NCI-H2171 (cell line): ENCODE measurements around the gene CABLES2.

Experiments used
- DNase-seq: peaks from one replicate; lab custom pipeline; 2025; lab: John Stamatoyannopoulos, UW

Gene CABLES2

DNA sequence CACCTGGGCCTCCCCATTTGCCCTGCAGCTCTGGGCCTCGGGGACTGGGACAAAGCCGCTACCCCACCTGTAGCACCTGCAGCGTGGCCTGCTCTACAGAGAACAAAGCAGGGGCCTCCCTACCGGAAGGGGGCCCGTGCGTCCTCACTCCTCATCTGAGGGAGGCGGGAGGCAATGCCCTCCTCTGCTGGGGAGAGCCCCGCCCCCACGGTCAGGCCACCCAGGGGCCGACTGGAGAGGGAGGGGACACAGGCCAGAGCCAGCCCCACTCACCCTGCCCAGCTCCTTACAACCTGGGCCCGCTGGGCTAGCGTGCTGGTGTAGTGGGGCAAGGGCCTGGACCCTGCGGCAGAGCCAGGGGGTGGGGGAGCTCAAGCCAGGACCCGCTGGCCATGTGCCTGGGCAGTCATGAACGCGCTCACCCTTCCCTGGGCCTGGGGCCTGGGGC is 48.0 kb downstream of the CABLES2 start:
- DNase-seq: no peak

DNA sequence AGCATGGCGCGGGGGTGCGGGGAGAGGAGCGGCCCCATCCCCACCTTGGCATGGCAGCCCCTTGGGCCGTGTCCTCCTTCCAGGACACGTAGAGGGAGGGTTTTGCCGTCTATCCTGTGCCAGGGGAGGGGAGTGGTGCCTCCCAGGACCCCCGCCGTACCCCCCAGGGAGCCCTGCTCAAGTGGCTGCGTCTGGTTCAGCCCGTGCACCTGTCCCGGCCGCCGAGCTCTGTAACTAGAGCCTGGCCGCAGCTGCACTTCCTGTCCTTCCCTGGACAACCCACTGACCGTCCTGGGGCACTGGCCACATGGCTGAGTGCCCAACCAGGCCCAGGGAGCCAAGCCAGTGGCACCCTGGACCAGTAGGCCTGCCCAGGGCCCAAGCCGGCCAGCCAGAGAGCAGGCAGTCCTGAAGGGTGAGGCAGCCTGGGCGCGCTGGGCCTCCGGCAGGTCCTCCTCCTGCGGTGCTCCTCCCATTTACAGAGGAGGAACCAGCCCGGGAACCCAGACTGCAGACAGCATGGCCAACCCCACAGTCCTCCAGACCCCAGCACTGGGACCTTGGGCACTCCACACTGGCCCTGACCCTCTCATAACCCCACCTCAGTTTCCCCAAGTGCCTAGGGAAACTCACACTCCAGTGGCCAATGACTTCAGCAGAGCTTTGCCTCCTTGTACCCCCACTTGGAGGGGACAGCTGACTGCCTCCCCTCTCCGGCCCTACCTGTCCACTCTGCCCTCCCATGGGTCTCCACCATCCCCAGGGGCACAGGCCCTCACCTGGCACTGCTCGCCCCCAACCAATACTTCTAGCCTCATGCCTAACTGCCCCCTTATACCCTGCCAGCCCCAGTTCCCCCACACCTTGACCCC is 48.7 kb downstream of the CABLES2 start:
- DNase-seq: no peak

DNA sequence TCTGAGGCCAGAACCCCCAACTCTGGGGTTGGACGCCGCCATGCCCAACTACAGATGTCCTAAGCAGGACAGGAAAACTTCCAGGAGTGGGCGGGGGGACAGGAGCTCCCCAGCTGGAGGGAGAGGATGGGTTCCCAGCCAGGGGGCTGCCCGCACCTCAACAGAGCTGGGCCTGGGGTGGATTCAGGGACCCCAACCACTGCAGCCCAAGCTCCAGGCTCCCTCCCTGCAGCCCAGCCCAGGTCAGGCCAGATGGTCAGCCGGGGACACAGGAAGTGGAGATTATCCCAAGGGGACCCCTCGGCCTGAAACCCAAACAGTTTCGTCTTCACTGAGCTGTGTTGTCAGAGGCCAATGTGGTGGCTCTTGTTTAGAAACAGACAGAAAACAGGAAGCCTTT is 49.4 kb downstream of the CABLES2 start:
- DNase-seq: no peak

DNA sequence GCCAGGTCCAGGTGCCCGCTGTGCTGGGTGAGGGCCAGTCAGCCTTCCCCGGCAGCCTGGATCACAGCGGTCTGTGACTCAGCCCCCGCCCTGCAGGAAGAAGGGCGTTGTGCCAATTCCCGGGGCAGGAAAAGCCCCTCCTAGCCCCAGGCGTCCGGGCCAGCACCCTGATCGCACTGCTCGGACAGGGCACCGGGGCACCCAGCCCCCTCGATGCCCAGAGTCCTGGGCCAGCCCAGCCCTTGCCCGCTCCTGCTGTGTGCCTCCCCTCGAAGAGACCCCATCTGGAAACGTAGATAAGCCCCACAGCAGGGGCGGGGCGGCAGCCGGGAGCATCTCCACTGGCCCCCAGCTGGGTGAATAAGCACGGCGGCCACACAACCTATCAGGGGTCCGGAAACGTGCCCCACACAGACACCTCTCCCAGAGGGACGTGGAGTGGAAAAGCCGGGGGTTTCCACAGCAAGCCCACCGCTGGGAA is 49.9 kb downstream of the CABLES2 start:
- no peak for DNase-seq

DNA sequence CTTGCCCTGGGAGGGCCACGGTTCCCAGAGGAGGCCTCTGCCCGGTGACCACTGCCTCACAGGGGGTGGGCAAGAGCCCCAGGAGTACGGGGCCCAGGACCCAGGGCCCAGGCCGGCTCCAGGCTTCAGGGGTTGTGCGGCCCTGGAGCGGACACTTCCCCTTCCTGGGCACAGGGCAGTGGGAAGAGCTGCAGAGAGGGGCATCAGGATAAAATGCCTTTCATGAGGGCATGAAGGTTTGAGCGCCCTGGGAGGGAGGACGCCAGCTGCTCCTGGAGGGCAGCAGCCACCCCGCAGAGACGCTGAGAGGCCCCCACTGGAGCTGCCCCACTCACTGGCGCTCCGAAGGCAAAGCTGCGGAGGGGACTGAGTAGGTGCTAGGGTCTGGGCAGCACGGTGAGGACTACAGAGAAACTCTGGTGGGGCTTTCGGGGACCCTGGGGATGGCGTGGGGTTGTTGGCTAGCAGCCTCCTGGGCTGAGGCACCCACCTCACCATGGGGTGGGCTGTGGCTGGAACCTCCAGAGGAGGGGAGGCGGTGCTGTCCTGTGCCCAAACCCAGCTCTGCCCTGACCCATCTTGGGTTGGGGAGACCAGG is 50.4 kb downstream of the CABLES2 start:
- DNase-seq: no peak

DNA sequence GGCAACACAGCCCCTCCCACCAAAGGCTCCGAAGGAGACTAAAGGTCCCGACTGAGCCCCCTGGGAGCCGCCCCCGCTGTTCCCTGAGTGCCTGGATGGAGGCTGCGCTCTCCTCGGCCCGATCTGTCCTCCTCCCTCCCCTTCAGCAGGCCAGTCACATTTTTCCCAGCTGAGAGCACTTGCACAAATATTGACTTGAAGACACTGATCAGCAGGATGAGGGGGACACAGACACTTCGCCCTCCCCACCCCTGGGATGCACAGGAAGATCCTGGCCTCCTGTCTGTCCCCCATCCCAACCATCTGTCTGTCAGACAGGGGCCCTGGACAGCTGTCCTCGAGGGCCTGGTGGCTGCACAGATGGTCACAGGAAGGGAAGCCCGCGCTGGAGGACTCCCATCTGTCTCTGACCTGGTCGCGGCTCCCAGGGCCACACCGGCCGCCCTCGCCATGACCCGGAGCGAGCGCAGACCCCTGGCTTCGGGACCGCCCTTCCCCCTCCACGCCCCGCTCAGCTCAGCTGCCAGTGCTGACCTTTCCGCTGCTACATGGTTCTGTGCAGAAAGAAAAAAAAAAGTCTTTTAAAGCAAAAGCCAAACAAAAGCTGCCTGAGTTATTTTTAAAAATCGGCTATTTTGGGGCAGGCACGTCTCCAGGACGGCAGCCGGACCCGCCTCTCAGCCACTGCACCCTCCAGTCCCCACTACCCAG is 51.1 kb downstream of the CABLES2 start:
- DNase-seq: no peak

DNA sequence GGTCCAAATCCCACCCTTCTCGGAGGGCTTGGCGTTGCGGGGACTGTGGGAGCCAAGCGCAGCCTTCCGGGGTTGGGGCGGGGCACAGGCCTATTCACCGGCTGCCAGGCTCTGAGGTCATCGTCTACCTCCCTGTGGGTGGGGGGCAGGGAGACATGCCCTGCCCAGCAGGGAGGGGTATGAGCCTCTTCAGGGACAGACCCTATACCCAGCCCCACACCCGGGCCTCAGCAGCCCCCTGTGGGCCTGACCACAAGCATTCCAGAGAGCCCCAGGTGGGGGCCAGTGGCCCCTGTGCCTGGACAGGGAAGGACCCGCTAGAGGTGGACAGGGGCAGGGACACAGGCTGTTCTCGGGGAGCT is 51.6 kb downstream of the CABLES2 start:
- no peak for DNase-seq

DNA sequence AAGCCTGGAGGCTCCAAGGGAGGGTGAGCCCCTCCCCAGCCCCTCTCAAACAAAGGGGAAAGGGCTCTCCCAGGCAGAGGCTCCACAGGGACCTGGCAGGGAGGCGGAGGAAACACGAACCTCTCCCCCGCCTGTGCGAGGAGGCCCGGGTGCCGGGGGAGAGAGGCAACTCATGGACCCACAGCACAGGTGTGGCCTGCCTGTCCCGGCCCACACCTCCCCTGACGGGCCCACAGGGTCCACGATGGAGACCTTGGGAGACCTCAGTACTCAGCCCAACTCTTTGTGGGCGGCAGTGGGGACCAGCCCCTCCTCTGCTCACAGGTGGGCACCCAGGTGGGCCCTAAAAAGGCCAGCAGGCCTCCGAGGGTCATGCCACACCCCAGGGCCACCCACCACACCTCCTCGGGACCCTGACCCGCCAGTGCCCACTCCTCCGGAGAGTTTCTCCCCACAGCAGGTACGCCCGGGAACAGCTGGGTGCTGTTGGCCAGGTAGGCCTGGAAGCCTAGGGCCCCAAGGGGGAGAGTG is 52.2 kb downstream of the CABLES2 start:
- no peak for DNase-seq

DNA sequence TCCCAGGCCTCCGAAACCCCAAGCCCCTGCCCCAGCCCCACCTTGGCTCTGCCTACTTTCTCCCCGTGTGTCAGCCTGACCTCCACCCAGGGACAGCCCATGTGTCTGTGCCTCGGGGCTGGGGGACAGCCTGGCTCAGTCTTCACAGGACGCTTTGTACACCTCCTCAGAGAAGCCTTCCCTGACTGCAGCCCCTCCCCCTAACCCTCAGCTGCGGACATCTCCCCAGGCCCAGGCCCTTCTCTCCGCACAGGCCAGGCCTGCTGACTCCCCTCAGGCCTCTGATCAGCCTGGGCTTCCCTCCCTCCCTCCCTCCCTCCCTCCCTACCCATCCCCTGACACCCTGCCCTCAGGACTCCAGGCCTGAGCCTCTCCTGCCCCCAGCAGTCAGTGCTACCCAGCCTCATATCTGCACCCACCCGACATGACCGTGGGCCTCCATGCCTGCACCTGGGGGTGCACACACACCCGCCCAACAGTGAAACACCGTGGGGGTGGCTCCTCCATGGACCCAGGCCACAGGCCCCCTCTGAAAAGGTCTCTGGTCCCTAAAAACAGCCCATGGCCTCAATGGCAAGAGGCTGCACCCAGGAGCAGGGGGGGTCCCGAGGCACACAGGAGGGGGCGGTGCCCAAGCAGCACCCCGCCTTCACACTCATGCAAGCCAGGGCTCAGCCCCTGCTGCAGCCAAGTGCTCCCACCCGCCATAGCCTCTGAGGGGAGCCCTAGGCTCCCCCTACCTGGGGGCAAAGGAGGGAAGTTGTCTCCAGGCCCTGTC is 52.9 kb downstream of the CABLES2 start:
- no peak for DNase-seq

DNA sequence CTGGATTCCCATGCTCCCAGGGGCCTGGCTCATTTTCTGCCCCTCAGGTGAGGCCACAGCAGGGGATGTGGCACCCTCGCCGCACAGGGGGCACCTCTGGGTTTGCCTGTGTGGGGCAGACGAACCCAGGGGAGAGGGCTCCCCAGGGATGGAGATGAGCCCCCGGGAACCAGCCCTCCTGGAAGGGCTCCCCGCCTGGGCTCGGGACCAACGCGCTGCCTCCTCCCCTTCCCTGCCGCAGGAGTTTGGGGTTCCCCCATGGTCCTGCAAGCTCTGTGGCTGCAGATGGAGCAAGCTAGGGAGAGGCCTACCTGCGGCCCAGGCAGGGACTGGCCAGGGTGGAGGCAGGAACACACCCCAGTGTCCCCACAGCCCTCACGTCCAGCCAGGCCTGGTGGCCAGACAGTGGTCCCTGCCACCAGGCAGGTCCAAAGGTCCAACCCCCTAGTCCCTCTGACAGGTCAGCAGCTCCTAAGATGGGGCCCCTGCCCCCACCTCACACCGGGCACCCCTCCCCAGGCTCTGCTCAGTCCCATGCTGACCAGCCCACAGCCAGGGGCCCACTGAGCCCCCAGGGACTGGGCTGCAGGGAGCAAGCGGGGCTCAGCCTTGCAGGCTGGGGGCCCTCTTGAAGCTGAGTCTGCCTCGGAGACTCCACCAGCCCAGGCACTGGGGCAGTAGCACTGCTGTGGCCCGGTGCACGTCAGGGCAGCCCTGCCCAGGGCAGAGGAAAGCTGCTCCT is 53.6 kb downstream of the CABLES2 start:
- DNase-seq: no peak

DNA sequence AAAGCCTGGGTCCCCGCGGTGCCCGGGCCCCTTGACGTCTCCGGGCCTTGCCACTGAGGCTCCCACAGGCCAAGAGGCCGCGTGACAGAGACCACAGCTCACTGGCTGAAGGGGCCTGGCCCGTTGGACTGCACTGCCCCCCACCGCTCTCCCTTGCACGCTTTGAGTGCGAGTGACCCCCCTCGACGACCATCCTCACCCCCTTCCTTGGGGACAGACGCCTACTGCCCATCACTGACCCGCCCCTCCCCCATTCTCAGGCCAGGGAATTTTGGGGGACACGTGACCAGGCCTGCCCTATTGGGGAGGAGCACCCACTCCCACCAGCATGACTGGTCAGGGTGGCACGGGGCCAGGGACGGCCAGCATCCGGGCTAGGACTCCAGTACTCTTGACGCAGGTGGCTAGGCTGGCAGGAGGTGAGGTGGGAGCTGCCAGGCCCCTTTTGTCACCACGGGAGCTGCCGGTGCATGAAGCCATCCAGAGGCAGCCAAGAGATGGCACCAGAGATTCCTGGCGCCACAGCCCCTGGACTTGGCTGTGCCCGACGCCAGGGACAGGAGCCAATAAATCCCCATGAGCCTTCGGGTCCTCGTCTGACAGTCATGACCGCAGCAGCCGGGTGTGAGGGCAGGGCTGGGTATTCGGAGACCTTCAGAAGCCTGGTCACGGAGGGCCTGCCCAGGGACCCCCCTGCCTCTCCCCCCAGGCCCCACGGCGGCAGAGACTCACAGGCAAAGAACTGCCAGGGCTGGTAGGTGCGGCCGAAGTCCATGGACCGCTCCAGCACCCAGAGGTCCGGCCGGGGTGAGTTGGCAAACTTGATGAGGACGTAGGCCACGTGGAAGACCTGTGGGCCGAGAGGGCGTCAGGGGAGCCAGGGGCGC is 54.4 kb downstream of the CABLES2 start:
- DNase-seq: no peak

DNA sequence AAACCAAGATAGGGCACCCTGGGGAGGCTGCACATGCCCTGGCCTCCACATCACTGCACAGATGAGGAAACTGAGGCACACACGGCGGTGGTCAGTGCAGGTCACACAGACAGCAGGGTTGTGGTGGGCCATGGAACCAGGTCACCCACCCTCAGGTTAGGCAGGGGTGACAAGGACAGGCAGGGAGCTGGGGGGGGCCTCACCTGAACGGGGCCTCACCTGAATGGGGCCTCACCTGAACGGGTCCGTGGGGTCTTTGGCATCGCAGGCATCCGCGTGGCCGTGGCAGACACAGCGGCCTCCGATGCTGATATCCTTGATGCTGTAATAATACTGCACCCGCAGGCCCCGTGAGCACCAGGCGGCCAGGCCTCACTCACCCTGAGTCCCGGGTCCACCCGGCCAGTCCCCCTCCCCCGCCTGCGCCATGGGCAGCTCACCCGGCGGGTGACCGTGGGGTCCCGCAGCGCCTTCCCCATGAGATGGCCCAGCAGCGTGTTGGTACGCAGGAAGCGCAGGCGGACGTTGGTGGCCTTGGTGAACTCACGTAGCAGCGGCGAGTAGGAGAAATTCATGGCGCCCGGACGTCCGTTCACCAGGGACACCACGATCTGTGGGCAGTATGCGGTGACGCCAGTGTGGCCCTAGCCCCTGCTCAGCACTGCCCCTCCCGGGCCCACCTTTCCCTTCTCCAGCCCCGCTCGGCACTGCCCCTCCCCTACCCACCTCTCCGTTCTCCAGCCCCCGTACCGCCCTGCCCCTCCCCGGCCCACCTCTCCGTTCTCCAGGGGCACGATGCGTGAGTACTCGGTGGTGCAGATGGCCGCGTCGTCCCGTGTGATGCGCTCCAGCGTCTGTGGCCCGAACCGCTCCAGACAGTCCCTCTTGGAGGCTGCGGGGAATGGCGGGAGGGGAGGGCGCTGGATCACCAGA is 55.4 kb downstream of the CABLES2 start:
- no peak for DNase-seq

DNA sequence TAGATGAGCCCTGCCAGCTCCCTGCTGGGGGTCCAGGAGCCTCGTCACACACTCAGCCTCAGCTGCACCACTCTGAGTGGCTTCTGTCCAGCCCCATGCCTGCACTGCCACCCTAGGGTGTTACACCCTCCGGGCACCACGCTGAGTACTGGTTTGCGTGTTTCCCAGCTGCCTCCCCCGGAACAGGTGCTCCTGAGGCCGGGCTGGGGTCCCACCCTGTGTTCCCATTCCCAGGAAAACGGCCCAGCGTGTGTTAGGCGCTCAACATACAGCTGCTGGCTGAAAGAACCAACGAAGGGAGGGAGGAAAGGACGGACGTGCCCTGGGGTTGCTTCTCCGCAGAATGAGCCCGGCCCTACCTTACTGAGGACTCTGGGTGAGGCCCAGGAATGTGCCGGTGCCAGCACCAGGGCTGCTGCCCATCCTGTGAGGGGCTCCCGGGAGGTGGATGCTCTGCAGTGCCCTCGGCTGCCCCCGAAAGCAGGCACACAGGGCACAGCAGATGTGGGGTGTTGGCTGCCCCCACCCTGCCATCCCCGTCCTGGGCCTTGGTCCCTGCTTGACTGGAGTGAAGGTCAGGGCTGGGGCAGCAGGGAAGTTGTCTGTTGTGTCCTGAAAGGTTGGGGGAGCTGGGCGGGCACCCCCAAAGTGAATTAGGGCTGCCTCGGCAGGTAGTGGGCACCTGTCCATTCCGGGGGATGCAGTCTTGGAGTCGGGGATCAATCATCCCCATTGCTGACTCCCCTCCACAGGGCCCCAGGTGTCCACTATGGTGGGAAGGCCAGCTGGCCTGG is 56.3 kb downstream of the CABLES2 start:
- DNase-seq: no peak

DNA sequence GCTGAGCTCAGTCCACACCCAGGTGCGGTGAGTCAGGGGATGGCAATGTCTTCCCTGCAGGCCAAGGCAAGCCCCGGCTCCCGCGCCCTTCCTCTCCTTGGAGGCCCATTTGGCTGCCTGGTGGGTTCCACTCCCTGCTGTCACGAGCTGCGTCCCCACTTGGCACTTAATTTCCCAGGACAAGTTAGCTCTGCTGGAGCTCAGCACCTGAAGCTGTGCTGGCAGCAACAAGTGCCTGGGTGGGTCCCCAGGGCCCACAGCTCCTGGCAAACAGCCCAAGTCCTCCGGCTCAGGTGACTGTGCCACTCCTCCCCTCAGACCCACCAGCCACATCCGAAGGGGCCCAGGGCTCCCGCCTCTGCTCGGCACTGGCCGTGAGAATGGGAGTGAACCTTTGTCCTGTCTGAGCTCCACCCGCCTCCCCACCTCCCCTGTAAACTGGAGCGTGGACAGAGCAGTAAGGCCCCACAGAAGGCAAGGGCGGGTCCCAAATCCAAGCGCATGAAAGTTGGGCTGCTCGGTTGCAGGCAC is 56.9 kb downstream of the CABLES2 start:
- DNase-seq: peak; percentile 81

DNA sequence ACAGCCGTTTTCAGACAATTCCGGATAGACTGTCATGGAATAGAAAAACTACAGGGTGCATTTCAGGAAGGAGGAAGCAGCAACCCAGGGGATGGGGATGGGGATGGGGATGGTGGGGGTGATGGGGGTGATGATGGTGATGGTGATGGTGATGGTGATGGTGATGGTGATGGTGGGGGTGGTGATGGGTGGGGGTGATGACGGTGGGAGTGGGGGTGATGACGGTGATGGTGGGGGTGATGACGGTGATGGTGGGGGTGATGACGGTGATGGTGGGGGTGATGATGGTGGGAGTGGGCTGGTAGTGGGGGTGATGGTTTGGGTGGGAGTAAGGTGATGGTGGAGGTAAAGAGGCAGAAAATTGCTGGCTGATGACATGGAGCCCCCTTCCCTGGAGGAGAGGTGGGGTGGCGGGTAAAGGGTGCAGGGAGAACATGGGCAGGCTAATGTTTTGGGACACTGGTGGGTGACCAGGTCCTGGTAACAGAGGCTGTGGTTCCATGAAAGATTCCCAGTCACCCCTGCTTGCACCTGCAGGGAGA is 57.5 kb downstream of the CABLES2 start:
- DNase-seq: no peak

DNA sequence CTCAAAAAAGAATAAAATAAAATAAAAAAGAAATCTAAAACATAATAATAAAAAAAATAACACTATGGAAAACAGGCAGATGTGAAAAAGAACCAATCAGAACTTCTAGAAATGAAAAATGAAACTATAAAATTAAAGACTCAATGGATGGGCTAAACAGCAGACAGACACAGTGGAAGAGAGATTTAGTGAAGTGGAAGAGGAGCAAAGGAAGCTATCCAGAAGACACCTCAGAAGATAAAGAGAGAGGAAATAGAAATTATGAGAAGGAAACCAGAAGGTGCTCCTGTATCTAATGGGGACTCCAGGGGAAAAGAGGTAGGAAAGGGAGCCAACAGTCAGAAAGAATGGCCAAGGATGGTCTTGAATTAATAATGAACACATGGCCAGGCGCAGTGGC is 58.5 kb downstream of the CABLES2 start:
- no peak for DNase-seq

DNA sequence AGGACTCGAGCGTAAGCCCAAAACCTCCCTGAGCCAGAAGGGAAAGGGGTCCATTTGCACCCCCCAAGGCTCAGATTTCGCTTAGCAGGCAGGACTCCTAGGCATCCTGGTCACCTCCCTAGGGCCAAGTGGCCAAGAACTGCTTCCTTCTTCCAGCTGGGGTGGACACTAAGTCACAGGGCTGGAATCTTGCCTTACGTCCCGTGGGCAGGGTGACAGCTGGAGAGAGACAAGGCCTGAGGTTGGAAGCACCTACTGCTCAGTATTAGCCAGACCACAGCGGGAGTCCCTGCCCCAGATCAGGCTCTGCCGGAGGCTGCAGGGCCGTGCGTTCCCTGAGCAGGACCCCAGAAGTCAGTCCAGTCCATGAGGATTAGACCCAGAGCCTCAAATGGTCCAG is 59.6 kb downstream of the CABLES2 start:
- DNase-seq: no peak

DNA sequence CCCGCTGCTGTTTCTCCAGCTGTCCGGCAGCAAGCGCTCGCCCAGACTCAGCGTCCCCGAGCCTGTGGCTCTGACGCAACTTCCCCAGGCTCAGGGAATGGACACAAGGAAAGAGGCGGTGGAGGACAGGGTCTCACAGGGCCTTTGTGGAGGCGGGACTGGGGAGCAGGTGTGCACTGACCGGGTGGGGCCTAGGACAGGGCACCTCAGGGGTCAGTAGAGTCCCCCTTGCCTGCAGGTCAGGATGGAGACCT is 60.0 kb downstream of the CABLES2 start:
- DNase-seq: no peak
